ENCODE results near the gene SPAG6. TPM values are rescaled to one million over a fixed set of nuclear protein-coding genes. Genes with fewer than 3 reads are reported as not detected.

SPAG6 gene
- total RNA-seq, 1 donor = not detected

DNA sequence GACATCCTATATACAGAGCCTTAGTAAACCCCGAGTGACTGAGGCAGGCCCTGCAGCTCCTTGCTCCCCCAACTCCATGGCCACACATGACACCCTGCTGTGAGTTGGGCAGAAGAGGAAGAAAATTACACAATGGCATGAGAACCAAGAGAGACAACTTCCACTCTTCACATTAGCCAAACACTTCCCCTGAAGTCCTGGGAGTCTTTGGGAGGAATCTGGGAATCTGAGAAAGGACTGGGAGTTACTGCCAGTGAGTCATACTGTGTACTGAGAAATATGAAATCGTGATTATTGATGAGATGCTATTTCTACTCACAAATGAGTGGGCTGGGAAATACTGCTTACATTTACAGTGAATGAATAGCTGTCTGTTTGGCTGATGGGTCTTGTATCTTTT is 116.6 kb downstream of the SPAG6 start:
- DNase-seq (ENCODE audit: low read depth) = no peak
- H3K4me3 ChIP-seq (ENCODE audit: low read depth, low read length) = no peak overlapping the region
- TF ChIP-seq, protein P1, sequence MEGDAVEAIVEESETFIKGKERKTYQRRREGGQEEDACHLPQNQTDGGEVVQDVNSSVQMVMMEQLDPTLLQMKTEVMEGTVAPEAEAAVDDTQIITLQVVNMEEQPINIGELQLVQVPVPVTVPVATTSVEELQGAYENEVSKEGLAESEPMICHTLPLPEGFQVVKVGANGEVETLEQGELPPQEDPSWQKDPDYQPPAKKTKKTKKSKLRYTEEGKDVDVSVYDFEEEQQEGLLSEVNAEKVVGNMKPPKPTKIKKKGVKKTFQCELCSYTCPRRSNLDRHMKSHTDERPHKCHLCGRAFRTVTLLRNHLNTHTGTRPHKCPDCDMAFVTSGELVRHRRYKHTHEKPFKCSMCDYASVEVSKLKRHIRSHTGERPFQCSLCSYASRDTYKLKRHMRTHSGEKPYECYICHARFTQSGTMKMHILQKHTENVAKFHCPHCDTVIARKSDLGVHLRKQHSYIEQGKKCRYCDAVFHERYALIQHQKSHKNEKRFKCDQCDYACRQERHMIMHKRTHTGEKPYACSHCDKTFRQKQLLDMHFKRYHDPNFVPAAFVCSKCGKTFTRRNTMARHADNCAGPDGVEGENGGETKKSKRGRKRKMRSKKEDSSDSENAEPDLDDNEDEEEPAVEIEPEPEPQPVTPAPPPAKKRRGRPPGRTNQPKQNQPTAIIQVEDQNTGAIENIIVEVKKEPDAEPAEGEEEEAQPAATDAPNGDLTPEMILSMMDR (IDR thresholded peaks at IDR 0.05; ENCODE audit: insufficient read depth, low read depth, low read length) = no peak

DNA sequence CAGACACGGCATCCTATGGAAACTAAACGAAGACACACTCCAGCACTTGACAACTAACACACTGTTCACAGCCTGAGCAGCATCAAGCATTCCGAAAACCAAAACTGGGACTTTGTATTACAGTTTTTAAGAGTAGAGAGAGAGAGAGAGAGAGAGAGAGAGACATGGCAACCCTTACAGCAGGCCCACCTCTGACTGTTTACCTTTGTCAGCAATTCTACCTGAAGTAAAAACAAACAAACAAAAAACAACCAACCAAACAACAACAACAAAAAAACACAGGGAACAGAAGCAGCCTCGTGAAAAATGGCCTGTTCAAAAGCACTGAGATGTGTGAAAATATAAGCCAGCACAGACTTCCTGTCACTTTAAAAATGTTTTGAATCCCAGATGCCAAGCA is 118.0 kb downstream of the SPAG6 start:
- DNase-seq (ENCODE audit: low read depth) = no peak
- no peak overlapping the region for H3K4me3 ChIP-seq (ENCODE audit: low read depth, low read length)
- TF ChIP-seq, protein P1 (IDR thresholded peaks at IDR 0.05; ENCODE audit: insufficient read depth, low read depth, low read length) = no peak

DNA sequence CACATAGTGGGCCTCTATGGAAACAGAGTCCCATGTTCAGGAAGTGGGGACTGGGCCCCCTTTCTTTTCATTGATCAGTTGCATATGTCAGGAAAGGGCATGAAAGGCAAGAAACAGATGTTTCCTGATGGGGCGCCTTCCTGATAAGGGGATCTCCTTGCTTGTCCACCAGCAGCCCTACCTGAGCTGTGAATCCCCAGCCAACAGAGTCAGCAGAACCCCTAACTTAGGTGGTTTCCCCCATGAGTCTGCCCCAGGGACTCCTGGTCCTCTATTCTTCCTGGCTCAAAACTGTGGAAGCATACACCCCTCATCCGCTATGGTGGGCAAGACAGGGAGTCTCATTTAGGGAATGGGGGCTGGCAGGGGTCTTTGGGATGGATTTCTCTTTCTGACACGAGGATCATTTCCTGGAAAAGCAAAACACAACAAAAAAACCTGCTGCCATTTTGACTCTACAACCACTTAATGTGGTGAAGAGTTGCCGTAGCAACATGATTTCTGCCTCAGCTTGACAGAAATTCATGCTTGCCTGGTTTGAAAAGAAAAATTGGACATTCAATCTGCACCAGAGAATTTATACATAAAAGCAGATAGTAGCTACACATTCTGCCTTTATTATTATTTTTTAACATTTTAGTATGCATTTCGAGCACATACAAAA is 119.8 kb downstream of the SPAG6 start:
- H3K4me3 ChIP-seq (ENCODE audit: low read depth, low read length) = no peak overlapping the region
- TF ChIP-seq, protein P1 (IDR thresholded peaks at IDR 0.05; ENCODE audit: insufficient read depth, low read depth, low read length) = no peak
- DNase-seq (ENCODE audit: low read depth) = no peak

DNA sequence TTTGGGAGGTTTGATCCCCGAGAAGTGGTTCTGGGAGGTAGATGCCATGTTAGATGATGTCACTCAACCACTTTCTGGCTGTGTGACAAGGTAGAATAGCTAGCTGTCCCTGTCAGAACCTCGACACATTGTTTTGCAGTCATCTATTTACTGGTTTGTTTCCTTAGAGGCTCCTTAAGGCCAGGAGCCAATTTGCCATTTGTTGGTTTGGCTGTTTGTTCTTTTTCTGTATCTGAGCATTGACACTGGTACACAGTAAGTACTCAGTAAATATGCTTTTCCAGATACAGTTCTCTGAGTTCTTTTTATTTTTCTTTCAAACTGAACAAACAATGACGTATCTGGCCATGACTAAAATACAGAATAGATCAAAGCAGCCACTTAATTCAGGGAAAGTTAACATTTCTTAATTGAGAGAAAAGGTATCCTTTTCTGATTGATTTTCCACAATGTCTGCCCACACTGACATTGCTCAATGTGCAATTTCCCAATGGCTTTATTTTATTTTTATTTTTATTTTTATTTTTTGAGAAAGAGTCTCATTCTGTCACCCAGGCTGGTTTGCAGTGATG is 121.6 kb downstream of the SPAG6 start:
- TF ChIP-seq, protein P1 (IDR thresholded peaks at IDR 0.05; ENCODE audit: insufficient read depth, low read depth, low read length) = no peak
- H3K4me3 ChIP-seq (ENCODE audit: low read depth, low read length) = no peak overlapping the region
- DNase-seq (ENCODE audit: low read depth) = no peak

Small RNAs within 50 kb of the gene (small RNA-seq; reads per million reads assigned to genes)
- gene AL158211.3 = not detected

Other genes starting within 250 kb of the SPAG6 start
- gene EBLN1, start 127.5 kb upstream of the SPAG6 start, total RNA-seq = not detected in 2 replicates
- gene COMMD3, start 29.1 kb upstream of the SPAG6 start, total RNA-seq = 32.9 and 38.4 TPM in 2 replicates
- gene BMI1, start 24.4 kb upstream of the SPAG6 start, total RNA-seq = 43.2 and 49.0 TPM in 2 replicates

All from fibroblast of villous mesenchyme (primary cell).